Ectodermal cell (in vitro differentiated cells): Measurements from ENCODE around the gene GREB1.
A peak's percentile ranks its signal among the peaks of the same experiment; 100 is the strongest.

ENCODE experiments used
- H3K27ac ChIP-seq: 2 replicates; pipeline ENCODE4 v1.7.0; 2013; ENCODE audit warnings: mild to moderate bottlenecking, low read depth, low read length; ENCODE audit not compliant: insufficient read depth, poor library complexity, severe bottlenecking
- H3K27me3 ChIP-seq: 2 replicates; pipeline ENCODE4 v1.7.0; 2013; ENCODE audit warnings: mild to moderate bottlenecking, low read length; ENCODE audit not compliant: insufficient read depth, control insufficient read depth, poor library complexity, severe bottlenecking
- H3K36me3 ChIP-seq: one replicate; pipeline ENCODE4 v1.7.0; 2013; ENCODE audit warnings: low read length; ENCODE audit not compliant: control insufficient read depth, insufficient read depth
- H3K4me1 ChIP-seq: one replicate; pipeline ENCODE4 v1.7.0; 2013; ENCODE audit warnings: low read length; ENCODE audit not compliant: control insufficient read depth, insufficient read depth
- H3K4me3 ChIP-seq: 2 replicates; pipeline ENCODE4 v1.7.0; 2013; ENCODE audit warnings: low read depth, low read length, control low read depth; ENCODE audit not compliant: insufficient read depth
- H3K9me3 ChIP-seq: 2 replicates; pipeline ENCODE4 v1.7.0; 2013; ENCODE audit warnings: mild to moderate bottlenecking, low read length, moderate library complexity; ENCODE audit not compliant: control insufficient read depth
- whole genome bisulfite sequencing, 2 experiments: methylation state at CpG; one replicate each; pipeline ENCODE4 v1.1.7; 2013; ENCODE audit warnings: missing lambda C conversion rate in 2 of 2; 5-methylcytosine and 5-hydroxymethylcytosine counted together

The GREB1 gene

DNA sequence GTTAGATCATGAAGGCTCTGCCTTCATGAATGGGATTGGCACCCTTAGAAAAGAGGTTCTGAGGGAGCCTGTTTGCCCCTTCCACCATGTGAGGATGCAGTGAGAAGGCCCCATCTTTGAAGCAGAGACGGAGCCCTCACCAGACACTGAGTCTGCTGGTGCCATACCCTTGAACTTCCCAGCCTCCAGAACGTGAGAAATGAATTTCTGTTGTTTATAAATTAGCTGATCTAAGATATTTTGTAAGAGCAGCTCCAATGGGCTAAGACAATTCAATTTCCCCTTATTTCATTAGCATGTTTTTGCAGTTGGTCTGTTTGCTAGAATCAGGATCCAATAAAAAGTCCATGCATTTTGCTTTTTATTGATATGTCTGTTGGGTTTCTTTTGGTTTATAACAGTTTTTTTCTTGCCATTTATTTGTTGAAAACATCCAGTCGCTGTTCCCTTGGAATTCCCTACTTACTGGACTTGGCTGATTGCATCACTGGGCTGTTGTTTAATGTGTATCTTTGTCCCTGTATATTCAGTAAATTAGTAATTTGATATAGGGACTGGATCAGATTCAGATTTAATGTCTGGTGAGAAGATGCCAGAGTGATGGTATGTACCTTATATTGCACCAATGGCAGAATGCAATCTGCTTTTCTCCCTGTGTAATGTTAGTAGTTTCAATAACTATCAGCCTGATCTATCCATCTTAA is 24.0 kb upstream of the GREB1 start:
- no peaks in the 10 kb centered on the region for H3K36me3 ChIP-seq
- H3K4me1 ChIP-seq, result peaks cover 34% of the 10 kb centered on the region
- H3K9me3 ChIP-seq, result peaks cover 2% of the 10 kb centered on the region
- WGBS, 2 experiments, result 92% methylated on average over 3 of the region's 3 CpGs
- no peaks in the 10 kb centered on the region for H3K27me3 ChIP-seq
- H3K4me3 ChIP-seq, result no peak overlapping the region
- no peak overlapping the region for H3K27ac ChIP-seq

DNA sequence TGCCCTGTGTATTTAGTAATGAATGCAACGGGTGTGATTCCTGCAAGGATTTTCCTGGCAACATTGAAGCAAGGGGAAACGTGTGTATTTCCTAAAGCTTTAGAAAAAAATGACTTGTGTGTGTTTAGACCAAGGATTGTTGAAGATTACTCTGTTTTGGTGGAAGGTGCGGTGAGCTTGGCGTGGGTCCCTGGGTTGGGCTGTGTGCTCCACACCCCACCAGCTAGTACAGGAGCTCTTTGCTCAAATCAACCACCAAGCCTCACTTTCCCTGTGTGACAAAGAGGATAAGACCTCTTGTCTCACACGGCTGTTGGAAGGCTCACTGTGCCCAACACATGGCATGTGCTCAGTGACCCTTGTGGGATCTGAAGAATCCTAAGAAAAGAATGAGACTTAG is 21.4 kb upstream of the GREB1 start:
- H3K27me3 ChIP-seq, result no peaks in the 10 kb centered on the region
- H3K9me3 ChIP-seq, result peaks cover 2% of the 10 kb centered on the region
- peak overlapping the region; percentile 33 for H3K27ac ChIP-seq
- H3K36me3 ChIP-seq, result no peaks in the 10 kb centered on the region
- no peak overlapping the region for H3K4me3 ChIP-seq
- peaks cover 59% of the 10 kb centered on the region for H3K4me1 ChIP-seq
- WGBS, 2 experiments, result 75 to 81% methylated on average over 5 of the region's 5 CpGs

DNA sequence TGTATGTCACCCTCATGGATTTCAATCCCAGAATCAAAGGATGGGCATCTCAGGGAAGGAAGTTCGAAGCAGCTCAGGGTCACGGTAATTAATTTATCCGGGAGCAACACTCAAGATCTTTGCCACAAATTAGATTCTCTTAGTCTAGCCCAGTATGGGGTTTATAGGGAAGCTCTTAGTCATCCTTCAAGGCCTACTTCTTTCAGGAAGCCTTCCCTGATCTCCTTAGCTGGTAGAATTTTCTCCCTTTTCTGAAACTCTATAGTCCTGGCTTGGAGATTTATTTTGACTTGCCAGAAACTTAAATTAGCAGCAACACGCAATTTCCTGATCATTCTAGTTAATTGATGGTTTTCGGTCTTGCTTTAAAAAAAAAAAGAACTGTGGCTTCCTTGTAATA is 20.5 kb upstream of the GREB1 start:
- 96 to 97% methylated on average over 5 of the region's 5 CpGs for WGBS, 2 experiments
- Histone ChIP-seq H3K4me3 (no peak overlapping the region), H3K36me3 (no peaks in the 10 kb centered on the region), H3K27ac (no peak overlapping the region), H3K27me3 (no peaks in the 10 kb centered on the region), H3K9me3 (peaks cover 2% of the 10 kb centered on the region), H3K4me1 (peaks cover 59% of the 10 kb centered on the region)

DNA sequence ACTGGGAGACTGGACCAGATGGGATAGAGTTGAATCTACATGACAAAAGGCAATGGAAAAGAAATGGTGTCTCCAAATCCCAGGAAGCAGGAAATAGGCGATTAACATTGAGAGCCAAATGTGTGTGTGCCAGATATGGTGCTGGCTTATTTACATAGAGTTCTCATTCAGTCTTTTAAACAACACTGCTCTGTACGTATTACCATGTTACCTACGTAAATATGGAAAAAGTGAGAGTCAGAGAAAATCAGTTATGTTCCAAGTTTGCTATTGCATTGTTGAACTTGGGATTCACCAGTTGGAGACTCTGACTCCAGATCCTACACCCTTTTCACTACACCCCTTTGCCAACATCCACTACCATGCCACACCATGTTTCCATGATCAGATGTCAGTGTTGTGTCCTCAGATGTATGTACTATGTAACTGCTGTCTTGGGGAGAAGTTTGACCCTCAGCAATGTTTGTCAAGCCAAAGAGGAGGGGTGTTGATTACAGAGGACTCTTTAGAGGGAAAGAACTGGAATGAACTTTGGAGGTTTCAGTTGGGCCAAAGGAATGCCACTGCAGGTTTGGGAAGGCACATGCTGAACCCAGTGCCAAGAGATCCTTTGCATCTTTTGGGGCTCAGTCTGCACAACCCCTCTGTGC is 19.6 kb upstream of the GREB1 start:
- no peaks in the 10 kb centered on the region for H3K27me3 ChIP-seq
- peaks cover 2% of the 10 kb centered on the region for H3K36me3 ChIP-seq
- H3K9me3 ChIP-seq, result no peaks in the 10 kb centered on the region
- no peak overlapping the region for H3K4me3 ChIP-seq
- H3K27ac ChIP-seq, result no peak overlapping the region
- H3K4me1 ChIP-seq, result peaks cover 59% of the 10 kb centered on the region
- WGBS, 2 experiments, result 91 to 94% methylated on average over 3 of the region's 3 CpGs

DNA sequence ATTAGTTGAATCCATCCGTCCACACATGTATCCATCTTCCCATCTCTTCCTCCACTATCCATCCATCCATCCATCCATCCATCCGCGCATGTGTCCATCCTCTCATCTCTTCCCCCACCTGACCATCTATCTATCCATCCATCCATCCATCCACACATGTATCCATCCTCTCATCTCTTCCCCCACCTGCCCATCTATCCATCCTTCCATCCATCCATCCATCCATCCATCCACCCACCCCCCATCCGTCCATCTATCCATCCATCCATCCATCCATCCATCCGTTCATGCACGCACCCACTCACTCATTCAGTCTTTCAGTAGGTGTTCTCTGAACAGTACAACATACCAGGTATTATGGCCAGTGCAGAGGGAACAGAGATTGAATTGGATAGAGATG is 18.9 kb upstream of the GREB1 start:
- no peaks in the 10 kb centered on the region for H3K27me3 ChIP-seq
- peaks cover 7% of the 10 kb centered on the region for H3K36me3 ChIP-seq
- peaks cover 59% of the 10 kb centered on the region for H3K4me1 ChIP-seq
- WGBS, 2 experiments, result 89 to 93% methylated on average over 6 of the region's 6 CpGs
- H3K9me3 ChIP-seq, result no peaks in the 10 kb centered on the region
- H3K4me3 ChIP-seq, result no peak overlapping the region
- peak overlapping the region; percentile 89 for H3K27ac ChIP-seq

DNA sequence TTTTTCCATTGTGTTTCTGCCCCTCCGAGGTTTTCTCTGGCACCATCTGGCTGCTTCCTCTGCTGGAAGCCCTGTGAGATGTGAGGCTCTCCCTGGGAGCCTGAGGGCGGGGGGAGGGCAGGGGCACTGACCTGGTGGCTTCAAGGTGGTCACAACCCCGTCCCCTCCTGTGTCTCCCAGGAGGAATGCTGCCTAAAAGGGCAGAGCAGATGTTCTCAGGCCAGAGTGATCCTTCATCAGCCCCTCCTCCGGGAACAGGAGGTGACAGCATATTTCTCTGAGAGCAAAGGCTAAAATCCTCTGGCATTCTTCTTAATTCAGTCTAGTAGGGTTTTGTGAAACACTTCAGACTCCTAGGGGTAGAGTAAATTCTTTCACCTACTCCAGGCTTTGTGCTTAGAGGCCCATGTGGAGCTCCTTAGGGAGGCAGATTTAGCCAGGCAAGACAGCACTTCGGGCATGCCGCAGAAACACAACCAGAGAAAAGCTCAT is 18.3 kb upstream of the GREB1 start:
- peaks cover 59% of the 10 kb centered on the region for H3K4me1 ChIP-seq
- peaks cover 9% of the 10 kb centered on the region for H3K36me3 ChIP-seq
- no peaks in the 10 kb centered on the region for H3K9me3 ChIP-seq
- H3K4me3 ChIP-seq, result no peak overlapping the region
- peak overlapping the region; percentile 89 for H3K27ac ChIP-seq
- WGBS, 2 experiments, result 12 to 16% methylated on average over 6 of the region's 6 CpGs
- no peaks in the 10 kb centered on the region for H3K27me3 ChIP-seq

DNA sequence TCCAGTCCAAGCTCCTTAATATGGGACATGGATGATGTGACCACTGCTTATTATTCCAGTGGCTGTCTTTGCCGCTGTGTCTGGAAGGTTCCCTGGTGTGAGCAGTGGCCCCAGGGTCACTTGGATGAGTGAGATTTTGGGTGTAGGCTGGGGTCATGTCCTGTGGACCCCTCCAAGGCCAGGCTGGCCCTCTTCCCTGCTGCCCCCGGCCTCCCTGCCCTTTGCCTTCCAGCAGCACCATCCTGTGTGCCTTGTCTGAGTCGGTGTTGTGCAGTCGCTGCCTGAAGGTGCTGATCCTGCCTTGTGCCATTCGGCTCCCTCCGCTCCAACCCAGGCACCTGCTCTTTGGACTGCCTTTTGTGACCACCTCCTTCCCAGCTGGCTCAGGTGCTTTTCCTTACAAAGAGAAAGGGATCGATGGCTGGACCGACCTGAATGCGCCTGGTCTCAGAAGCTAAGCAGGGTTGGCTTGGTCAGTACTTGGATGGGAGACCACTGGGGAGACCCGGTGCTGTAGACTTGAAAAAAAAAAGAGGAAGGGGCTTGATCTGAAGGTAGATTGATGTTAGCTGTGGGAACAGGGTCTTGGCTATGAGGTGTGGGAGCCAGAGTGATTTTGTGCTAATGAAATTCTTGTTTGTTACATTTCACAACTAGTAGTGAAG is 16.7 kb upstream of the GREB1 start:
- peaks cover 50% of the 10 kb centered on the region for H3K4me1 ChIP-seq
- no peaks in the 10 kb centered on the region for H3K27me3 ChIP-seq
- 91 to 92% methylated on average over 10 of the region's 10 CpGs for WGBS, 2 experiments
- H3K4me3 ChIP-seq, result no peak overlapping the region
- H3K36me3 ChIP-seq, result peaks cover 12% of the 10 kb centered on the region
- H3K27ac ChIP-seq, result no peak overlapping the region
- no peaks in the 10 kb centered on the region for H3K9me3 ChIP-seq

DNA sequence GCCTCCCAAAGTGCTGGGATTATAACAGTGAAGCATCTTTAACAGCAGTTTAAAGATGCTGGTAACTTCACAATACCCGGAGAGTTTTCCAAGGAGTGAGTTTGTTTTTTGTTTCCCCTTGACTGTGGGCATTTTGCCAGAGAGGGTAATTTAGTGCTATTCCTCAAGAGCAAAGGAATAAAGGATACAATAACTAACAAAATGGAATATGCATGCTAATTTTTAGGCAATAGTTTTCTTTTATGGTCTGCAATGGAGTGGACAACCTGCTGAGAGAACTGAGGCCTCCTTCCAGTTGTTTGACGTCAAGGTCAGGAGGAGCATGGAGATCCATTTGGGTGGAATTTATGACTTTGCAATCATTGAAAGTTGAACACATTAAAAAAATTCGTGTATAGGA is 15.9 kb upstream of the GREB1 start:
- Histone ChIP-seq H3K4me1 (peaks cover 44% of the 10 kb centered on the region), H3K36me3 (peaks cover 12% of the 10 kb centered on the region), H3K9me3 (no peaks in the 10 kb centered on the region), H3K4me3 (no peak overlapping the region), H3K27me3 (no peaks in the 10 kb centered on the region), H3K27ac (no peak overlapping the region)
- 84 to 89% methylated on average over 3 of the region's 3 CpGs for WGBS, 2 experiments

DNA sequence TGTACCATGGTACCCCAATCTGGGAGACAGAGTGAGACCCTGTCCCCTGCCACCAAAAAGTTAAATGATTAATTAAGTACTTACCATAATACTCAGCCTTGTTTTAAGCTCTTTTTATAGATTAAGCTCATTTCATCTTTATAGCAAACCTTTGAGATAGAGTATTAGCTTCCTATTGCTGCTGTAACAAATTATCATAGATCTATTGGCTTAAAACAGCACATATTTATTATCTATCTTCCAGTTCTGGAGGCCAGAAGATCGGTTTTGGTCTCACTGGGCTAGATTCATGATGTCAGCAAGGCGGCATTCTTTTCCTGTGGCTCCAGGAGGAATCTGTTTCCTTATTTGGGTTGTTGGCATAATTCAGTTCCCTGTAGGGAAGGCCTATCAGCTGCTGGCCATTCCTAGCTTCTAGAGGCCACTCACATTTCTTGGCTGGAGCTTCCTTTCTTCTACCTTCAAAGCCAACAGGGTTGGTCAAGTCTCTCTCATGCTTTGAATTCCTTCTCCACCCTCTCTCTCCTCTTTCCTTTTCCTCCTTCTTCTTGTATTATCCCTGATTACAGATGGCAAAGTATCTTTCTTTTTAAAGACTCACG is 13.7 kb upstream of the GREB1 start:
- WGBS, 2 experiments, result 93% methylated on average over 3 of the region's 3 CpGs
- H3K4me1 ChIP-seq, result peaks cover 21% of the 10 kb centered on the region
- H3K9me3 ChIP-seq, result no peaks in the 10 kb centered on the region
- no peaks in the 10 kb centered on the region for H3K27me3 ChIP-seq
- no peak overlapping the region for H3K4me3 ChIP-seq
- H3K36me3 ChIP-seq, result peaks cover 12% of the 10 kb centered on the region
- no peak overlapping the region for H3K27ac ChIP-seq

DNA sequence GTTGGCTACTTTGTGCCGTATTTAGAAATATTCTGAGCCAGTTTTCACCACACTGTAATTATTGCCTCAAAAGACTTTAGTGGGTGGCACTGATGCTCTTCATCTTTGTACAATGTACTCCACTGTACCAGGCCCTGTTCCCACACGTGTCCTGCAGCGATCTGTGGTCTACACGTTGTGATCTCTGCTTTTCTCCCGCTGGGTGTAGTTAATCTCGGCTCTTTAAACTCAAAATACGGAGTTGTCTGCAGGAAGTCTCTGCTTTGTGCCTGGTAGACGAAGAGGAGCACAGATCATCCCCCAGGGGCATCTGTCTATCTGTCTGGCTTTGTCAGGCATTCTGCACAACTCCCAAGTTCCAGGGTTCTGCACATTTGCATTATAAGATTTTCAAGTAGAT is 12.1 kb upstream of the GREB1 start:
- H3K9me3 ChIP-seq, result no peaks in the 10 kb centered on the region
- H3K36me3 ChIP-seq, result peaks cover 15% of the 10 kb centered on the region
- 91 to 95% methylated on average over 8 of the region's 8 CpGs for WGBS, 2 experiments
- H3K4me3 ChIP-seq, result no peak overlapping the region
- H3K4me1 ChIP-seq, result peaks cover 7% of the 10 kb centered on the region
- no peaks in the 10 kb centered on the region for H3K27me3 ChIP-seq
- no peak overlapping the region for H3K27ac ChIP-seq
